HL-60/S4 treated with phorbol 12-myristate 13-acetate at 8.2 ng/mL for 4 days and 3 days (cell line): ENCODE results near the gene PLIN3.
"Not testable (repeated sequence)": the region's sequence is repeated elsewhere in the genome, so short reads cannot be mapped to it uniquely, and the experiment has no call there.

Source experiments
- in situ Hi-C: fragments of 300-500 bp; cut with MboI; formaldehyde crosslinking; loops from 2 replicates; pipeline ENCODE4 v1.15.0; 2022; ENCODE audit warnings: low sequenced_read_pairs

PLIN3 gene

GRCh38 chr19:4867534-4868285, at the start of gene PLIN3:
Gene PLIN3 (minus strand): TSS chr19:4867667. CDS start chr19:4861394, 6,273 bp downstream.
- in situ Hi-C loops, result no loop called here

- in situ Hi-C loops, result no loop called here
These were observed 49.0 kb upstream of the PLIN3 start for GRCh38 chr19:4916292-4917082.

GRCh38 chr19:4914736-4915501, 47.5 kb upstream of the PLIN3 start:
- in situ Hi-C loops, result no loop called here

DNA sequence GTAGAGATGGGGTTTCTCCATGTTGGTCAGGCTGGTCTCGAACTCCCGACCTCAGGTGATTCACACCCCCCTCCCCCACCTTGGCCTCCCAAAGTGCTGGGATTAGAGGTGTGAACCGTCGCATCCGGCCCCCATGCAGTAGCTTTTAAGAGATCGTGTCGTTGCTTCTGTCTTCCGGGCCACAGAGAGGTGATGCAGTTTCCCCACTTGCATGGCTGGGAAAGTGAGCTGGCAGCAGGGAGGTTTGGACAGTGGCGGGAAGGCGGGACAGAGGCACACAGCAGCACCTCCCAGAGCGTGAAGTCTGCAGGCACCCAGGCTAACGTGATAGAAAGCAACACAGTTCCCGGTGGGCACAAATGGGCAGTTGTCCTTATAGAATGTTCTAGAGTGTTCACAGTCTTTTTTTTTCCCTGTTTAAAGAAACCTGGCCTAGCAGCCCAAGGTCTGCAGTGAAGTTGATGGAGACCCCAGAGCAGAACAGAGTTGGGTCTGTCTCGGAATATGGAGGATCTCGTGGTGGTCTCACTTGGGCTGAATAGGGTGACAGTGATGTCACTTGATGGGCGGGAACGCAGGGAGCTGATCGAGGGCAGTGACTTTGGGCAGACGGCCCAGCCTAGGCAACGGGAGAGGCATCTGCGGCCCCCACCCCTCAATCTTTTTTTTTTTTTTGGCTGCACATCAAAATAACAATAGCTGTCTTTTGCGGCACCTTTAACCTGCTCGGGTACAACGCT, 46.7 kb upstream of the PLIN3 start:
- in situ Hi-C loops, result no loop called here

DNA sequence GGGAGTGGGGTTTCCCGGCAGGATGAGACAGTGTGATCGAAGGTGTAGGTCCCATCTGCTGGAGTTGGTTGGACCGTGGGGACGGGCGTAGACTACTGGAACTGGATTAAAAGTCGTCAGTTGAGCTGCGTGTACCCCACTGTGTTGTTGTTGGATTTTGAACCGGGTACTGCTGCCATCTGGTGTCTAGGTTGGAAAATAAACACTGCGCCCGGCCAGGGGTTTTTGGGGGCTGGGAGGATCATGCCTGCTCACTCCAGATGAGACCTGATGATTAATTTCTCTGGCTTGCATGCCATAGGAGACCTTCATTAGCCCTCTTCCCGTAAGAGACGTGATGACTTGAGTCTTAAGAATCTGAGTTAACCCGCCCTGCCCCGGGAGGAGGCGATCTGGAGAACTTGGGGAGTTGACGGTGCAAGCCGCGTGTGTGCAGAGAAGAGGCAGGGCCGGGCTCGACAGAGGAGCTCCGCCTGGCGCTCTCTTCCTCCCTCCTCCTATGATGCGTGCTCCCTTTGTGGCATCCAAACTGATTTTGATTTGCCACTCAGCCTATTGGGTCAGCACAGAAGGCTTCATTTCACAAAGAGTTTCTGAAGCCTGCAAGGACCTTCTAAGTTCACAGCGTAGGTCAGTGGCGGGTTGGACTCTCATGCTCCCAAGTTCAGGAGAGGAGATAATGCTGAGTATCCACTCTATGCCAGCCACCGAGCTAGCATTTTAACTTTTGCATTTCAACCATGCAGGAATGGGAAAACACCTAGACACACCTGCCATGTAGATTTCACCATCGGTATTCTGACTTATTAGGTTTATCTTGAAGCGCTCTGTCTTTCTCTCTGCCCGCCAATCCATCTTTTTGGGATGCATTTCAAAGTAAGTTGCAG, 44.6 kb upstream of the PLIN3 start:
- in situ Hi-C loops, result no loop called here

DNA sequence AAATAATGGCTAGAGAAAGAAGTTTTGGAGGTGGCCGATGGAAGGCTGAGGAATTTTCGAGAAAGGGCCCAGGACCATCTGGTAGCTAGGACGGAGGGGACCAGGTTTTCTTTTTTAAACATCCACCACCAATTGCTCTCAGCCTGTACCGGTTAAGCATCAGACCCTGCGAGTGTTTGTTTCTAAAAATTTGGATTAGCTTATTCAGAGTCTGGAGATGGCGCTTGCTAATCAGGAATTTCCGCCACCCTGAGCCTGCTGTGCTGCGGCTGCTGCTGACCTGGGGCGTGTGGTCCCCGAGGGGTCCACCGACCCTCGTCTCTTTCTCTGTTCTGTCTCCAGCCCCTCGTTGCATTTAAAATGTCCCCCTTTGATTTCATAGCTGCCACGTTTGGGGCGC, 43.8 kb upstream of the PLIN3 start:
- in situ Hi-C loops, result no loop called here

DNA sequence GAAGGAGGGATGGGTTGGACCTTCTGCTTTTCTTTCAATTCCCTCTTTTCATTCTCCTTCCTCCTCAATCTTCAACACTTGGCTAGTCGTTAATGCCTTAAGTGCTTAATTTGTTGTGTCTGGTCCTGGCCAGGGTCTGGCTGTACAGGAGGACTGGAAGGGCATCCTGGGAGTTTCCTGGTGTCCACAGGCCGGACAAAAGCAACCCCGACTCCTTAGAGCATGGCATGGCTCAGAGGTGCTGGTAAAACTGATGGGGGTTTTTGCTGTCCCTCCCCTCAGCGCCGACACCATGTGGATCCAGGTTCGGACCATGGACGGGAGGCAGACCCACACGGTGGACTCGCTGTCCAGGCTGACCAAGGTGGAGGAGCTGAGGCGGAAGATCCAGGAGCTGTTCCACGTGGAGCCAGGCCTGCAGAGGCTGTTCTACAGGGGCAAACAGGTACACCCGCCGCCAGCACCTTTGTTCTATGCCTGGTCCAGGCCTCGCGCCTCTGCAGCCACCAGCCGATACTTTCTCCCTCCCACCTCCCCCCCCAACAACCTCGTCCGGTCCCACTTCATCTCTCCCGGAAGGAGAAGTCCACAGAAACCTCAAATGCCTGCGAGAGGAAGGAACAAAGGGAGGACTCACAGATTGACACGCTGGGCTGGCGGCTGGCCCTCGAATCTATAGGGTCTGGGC, 43.3 kb upstream of the PLIN3 start:
- in situ Hi-C loops, result no loop called here

GRCh38 chr19:4909897-4910593, 42.6 kb upstream of the PLIN3 start:
- in situ Hi-C loops, result no loop called here

DNA sequence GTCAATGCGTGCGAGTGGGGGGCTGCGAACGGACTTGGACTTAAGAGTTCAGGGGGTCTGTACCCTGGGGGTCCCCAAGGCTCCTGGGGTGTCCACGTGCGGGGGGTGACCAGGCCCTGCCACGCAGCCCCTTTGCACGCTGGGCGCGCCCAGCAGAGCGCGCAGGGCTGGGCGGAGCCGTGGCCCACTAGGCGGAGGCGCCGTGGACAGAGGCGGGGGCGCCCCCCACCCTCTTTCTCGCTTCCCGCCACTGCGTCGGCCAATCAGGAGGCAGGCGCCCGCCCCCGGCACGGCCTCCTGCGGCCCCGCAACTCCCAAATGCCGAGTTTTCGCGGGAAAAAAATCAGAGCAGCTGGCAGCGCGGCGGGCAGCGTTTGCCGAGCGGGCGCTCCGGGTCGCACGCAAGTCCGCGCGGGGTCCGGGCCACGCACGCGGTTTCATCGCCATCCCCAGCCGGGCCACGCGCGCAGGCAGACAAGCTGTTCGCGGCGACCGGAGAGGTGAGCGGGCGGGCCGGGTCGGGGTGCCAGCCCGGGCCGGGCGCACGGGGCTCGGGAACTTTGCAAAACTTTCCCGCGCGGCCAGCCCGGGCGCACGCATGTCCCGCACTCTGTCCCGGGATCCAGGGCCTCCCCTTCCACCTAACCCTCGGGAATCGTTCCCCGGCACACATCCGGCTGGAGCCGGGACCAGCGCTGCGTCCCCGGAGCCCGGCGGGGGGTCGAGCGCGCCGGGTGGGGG, 41.9 kb upstream of the PLIN3 start, which contains the start of gene UHRF1:
Gene UHRF1 (plus strand): TSS at position 346 of the 741 bp plus-strand sequence. CDS start 1,385 bp downstream, outside the sequence.
- in situ Hi-C loops, result no loop called here

GRCh38 chr19:4908781-4909155, 41.3 kb upstream of the PLIN3 start:
- in situ Hi-C loops, result no loop called here

GRCh38 chr19:4908360-4908759, 40.9 kb upstream of the PLIN3 start:
- in situ Hi-C loops, result no loop called here

DNA sequence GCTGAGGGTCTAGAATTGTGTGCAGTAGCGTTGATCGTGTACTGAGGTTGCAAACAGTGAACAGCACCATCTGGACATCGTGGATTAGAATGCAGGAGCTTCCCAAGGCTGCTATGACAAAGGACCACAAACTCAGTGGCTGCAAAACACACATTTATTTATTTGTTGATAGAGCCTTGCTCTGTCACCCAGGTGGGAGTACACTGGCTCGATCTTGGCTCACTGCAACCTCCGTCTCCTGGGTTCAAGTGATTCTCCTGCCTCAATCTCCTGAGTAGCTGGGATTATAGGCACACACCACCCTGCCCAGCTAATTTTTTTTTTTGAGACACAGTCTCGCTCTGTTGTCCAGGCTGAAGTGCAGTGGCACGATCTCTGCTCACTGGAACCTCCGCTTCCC, 39.5 kb upstream of the PLIN3 start:
- in situ Hi-C loops, result no loop called here

- in situ Hi-C loops, result no loop called here
These were observed 37.0 kb upstream of the PLIN3 start for GRCh38 chr19:4904481-4904880.

GRCh38 chr19:4902796-4903195, 35.3 kb upstream of the PLIN3 start, which contains the start of gene ARRDC5:
Gene ARRDC5 (minus strand): TSS chr19:4902896. CDS start chr19:4902825, 71 bp downstream.
- in situ Hi-C loops, result no loop called here

DNA sequence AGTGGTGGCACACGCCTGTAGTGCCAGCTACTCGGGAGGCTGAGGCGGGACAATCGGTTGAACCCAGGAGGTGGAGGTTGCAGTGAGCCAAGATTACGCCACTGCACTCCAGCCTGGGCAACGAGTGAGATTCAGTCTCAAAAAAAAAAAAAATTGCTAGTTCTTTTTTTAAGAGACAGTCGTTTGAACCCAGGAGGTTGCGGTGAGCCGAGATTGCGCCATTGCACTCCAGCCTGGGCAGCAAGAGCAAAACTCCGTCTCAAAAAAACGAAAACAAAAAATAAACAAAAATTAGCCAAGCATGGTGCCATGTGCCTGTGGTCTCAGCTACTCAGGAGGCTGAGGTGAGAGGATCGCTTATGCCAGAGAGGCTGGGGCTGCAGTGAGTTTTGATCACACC, 33.4 kb upstream of the PLIN3 start:
- in situ Hi-C loops, result not testable (repeated sequence)

GRCh38 chr19:4897146-4897545, 29.7 kb upstream of the PLIN3 start:
- in situ Hi-C loops, result no loop called here

DNA sequence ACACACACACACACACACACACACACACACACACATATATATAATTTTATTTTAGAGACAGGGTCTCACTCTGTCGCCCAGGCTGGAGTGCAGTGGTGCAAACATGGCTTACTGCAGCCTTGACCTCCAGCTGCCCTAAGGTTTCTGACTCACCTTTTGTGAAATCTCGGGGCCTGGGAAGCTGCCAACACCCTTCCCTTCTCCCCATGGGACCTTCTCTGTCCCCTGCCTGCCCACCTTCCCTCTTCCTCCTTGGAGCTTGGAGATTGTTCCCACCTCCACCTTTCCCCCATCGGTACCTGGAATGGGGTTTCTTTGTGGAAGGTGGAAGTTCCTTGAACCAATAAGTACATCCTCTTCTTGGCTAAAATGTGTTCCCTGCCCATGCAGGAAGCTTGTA, 28.9 kb upstream of the PLIN3 start:
- in situ Hi-C loops, result no loop called here

- in situ Hi-C loops, result not testable (repeated sequence)
These were observed 25.5 kb upstream of the PLIN3 start for GRCh38 chr19:4892962-4893361.
